Upper lobe of left lung (tissue), 6 donors: ENCODE measurements around the gene ZNF70. TPM values are rescaled to one million over a fixed set of nuclear protein-coding genes. Genes with fewer than 3 reads are reported as not detected.

Experiments used
- ATAC-seq, 2 donors: fragments of 200-7000 bp; cut with Tn5 transposase; one replicate each; pipeline ENCODE4 v1.9.1; 2022; ENCODE audit warnings: mild to moderate bottlenecking in 2 of 2, moderate library complexity in 2 of 2; ENCODE audit not compliant: low FRiP score in 2 of 2
- DNase-seq, 2 donors: peaks; one replicate each; pipeline ENCODE4 v3.0.0-alpha.2; 2019 to 2020
- H3K27ac ChIP-seq, 4 donors: fragments of 200-600 bp; sonication (generic); one replicate each; pipeline ENCODE4 v1.5.1; 2016 to 2019
- H3K27me3 ChIP-seq, 4 donors: fragments of 200-600 bp; sonication (generic); one replicate each; pipeline ENCODE4 v1.5.1; 2017 to 2019
- H3K36me3 ChIP-seq, 4 donors: fragments of 200-600 bp; sonication (generic); one replicate each; pipeline ENCODE4 v1.5.1; 2016 to 2019
- H3K4me1 ChIP-seq, 4 donors: fragments of 200-600 bp; sonication (generic); one replicate each; pipeline ENCODE4 v1.5.1; 2018 to 2019
- H3K4me3 ChIP-seq, 4 donors: fragments of 200-600 bp; sonication (generic); one replicate each; pipeline ENCODE4 v1.5.1; 2017 to 2019; ENCODE audit warnings: mild to moderate bottlenecking in 2 of 4, moderate library complexity in 1 of 4
- H3K9me3 ChIP-seq, 4 donors: fragments of 200-600 bp; sonication (generic); one replicate each; pipeline ENCODE4 v1.5.1; 2018 to 2019
- EP300 ChIP-seq, 4 donors: sonication (generic); formaldehyde crosslinking; IDR thresholded peaks; one replicate each; pipeline ENCODE4 v1.5.1; 2017; ENCODE audit warnings: antibody characterized with exemption in 4 of 4, control low read depth in 2 of 4
- POLR2A ChIP-seq, 4 donors: fragments of 450-650 bp; IDR thresholded peaks; one replicate each; pipeline ENCODE4 v1.5.1; 2016 to 2017; ENCODE audit warnings: antibody characterized with exemption in 4 of 4, mild to moderate bottlenecking in 2 of 4
- POLR2AphosphoS5 ChIP-seq, 2 donors: sonication (generic); formaldehyde crosslinking; IDR thresholded peaks; one replicate each; pipeline ENCODE4 v1.5.1; 2017; ENCODE audit warnings: antibody characterized with exemption in 2 of 2
- WGBS, 2 donors: methylation state at CpG; one replicate each; pipeline ENCODE4 v1.1.5; 2017 to 2018; 5-methylcytosine and 5-hydroxymethylcytosine counted together
- total RNA-seq, 6 donors: library from RNA; depleted of rRNA in 4 of 6; stranded (reverse); fragments of >200 nt in 4 of 6; gene quantifications; one replicate each; pipeline versions ENCODE4 v1.1.0 to v1.2.1, GENCODE V29; 2016 to 2021
- TF ChIP-seq, protein P1 (sequence below), 6 experiments: fragments of 450-650 bp in 4 of 6; fragments of 200-600 bp in 2 of 6; sonication (generic) in 2 of 6; IDR thresholded peaks; one replicate each; pipeline ENCODE4 v1.5.1; 2016 to 2019; ENCODE audit warnings: antibody characterized with exemption in 6 of 6
- donor health status: DM: no; HTN: no; CAD: no; lungs with moderate emphysema.
- donor health status: DM: no; HTN: yes; CAD: no; lungs with severe emphysema.

ZNF70 gene
- total RNA-seq, 6 donors from 2014 or later, result 3.0 to 9.4 (median 5.4) TPM

GRCh38 chr22:23783265-23784150 is 32.6 kb upstream of the ZNF70 start:
- ATAC-seq (no peak), DNase-seq (no peak)
- H3K27me3 ChIP-seq, result no peaks in the 10 kb centered on the region
- WGBS, 2 donors, result 85 to 93% methylated on average over 8 to 15 of the region's 15 CpGs
- no peaks in the 10 kb centered on the region for H3K36me3 ChIP-seq
- no peaks in the 10 kb centered on the region for H3K9me3 ChIP-seq
- TF ChIP-seq, protein P1, sequence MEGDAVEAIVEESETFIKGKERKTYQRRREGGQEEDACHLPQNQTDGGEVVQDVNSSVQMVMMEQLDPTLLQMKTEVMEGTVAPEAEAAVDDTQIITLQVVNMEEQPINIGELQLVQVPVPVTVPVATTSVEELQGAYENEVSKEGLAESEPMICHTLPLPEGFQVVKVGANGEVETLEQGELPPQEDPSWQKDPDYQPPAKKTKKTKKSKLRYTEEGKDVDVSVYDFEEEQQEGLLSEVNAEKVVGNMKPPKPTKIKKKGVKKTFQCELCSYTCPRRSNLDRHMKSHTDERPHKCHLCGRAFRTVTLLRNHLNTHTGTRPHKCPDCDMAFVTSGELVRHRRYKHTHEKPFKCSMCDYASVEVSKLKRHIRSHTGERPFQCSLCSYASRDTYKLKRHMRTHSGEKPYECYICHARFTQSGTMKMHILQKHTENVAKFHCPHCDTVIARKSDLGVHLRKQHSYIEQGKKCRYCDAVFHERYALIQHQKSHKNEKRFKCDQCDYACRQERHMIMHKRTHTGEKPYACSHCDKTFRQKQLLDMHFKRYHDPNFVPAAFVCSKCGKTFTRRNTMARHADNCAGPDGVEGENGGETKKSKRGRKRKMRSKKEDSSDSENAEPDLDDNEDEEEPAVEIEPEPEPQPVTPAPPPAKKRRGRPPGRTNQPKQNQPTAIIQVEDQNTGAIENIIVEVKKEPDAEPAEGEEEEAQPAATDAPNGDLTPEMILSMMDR (IDR thresholded peaks at IDR 0.05), result no peak
- no peak for TF ChIP-seq POLR2AphosphoS5 (IDR thresholded peaks at IDR 0.05)
- no peak for TF ChIP-seq POLR2A (IDR thresholded peaks at IDR 0.05)
- TF ChIP-seq EP300 (IDR thresholded peaks at IDR 0.05), result no peak
- H3K27ac ChIP-seq, result no peak overlapping the region
- H3K4me3 ChIP-seq, result no peak overlapping the region
- H3K4me1 ChIP-seq, result peaks cover 16 to 20% (median 18%) of the 10 kb centered on the region in 4 donors

DNA sequence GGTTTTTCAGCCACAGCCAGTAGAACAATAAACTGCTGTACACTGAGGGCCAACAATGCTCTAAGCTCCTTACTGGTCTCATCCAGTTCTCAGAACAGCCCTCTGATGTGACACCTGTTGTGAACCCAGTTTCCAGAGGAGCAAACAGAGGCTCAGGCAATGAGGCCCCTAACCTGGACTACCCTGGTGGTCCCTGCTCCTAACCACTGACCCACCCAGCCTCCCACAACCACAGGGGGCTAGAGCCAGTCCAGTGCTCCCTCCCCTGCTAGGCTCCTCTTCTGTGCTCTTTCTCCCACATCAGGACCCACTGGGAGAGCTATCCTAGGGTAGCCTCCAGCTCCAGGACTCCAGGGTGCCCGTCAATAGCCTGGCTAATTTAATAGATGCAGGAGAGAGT is 31.8 kb upstream of the ZNF70 start:
- ATAC-seq (no peak), DNase-seq (no peak)
- Histone ChIP-seq H3K9me3 (no peaks in the 10 kb centered on the region), H3K4me1 (peaks cover 8 to 12% (median 10%) of the 10 kb centered on the region in 4 donors), H3K27ac (no peak overlapping the region), H3K27me3 (no peaks in the 10 kb centered on the region), H3K36me3 (no peaks in the 10 kb centered on the region), H3K4me3 (no peak overlapping the region)
- TF ChIP-seq POLR2A (IDR thresholded peaks at IDR 0.05) (no peak), EP300 (IDR thresholded peaks at IDR 0.05) (no peak), POLR2AphosphoS5 (IDR thresholded peaks at IDR 0.05) (no peak)
- TF ChIP-seq, protein P1 (IDR thresholded peaks at IDR 0.05), result no peak
- 85% methylated on average over 1 of the region's 1 CpG; no CpG with 5 or more reads in 1 of the 2 donors for WGBS, 2 donors

DNA sequence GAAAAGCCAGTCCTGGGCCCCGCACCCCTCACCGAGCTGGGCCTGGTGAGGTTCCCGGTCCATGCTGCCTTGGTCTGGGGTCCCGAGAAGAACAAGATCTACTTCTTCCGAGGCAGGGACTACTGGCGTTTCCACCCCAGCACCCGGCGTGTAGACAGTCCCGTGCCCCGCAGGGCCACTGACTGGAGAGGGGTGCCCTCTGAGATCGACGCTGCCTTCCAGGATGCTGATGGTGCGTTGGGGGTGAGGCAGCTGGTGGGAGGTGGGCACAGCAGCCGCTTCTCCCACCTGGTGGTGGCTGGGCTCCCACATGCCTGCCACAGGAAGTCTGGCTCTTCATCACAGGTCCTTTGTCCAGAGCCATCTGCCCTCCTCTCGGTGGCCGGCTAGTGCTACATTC is 31.3 kb upstream of the ZNF70 start:
- Histone ChIP-seq H3K27me3 (no peaks in the 10 kb centered on the region), H3K4me3 (no peak overlapping the region), H3K4me1 (peaks cover 6 to 8% (median 7%) of the 10 kb centered on the region in 4 donors), H3K9me3 (no peaks in the 10 kb centered on the region), H3K27ac (no peak overlapping the region), H3K36me3 (no peaks in the 10 kb centered on the region)
- 93% methylated on average over 16 of the region's 16 CpGs; no CpG with 5 or more reads in 1 of the 2 donors for WGBS, 2 donors
- DNase-seq, result no peak
- no peak for ATAC-seq
- no peak for TF ChIP-seq POLR2AphosphoS5 (IDR thresholded peaks at IDR 0.05)
- TF ChIP-seq, protein P1 (IDR thresholded peaks at IDR 0.05), result no peak
- no peak for TF ChIP-seq POLR2A (IDR thresholded peaks at IDR 0.05)
- no peak for TF ChIP-seq EP300 (IDR thresholded peaks at IDR 0.05)

- Histone ChIP-seq H3K9me3 (no peaks in the 10 kb centered on the region), H3K4me3 (no peak overlapping the region), H3K36me3 (no peaks in the 10 kb centered on the region), H3K4me1 (peaks cover 6 to 7% (median 7%) of the 10 kb centered on the region in 4 donors), H3K27me3 (no peaks in the 10 kb centered on the region), H3K27ac (no peak overlapping the region)
- peak in 1 of 2 donors; percentile 83 for ATAC-seq
- WGBS, 2 donors, result 80 to 89% methylated on average over 2 to 14 of the region's 14 CpGs
- TF ChIP-seq POLR2AphosphoS5 (IDR thresholded peaks at IDR 0.05) (no peak), POLR2A (IDR thresholded peaks at IDR 0.05) (no peak), EP300 (IDR thresholded peaks at IDR 0.05) (no peak)
- TF ChIP-seq, protein P1 (IDR thresholded peaks at IDR 0.05), result no peak
- DNase-seq, result no peak
These were observed 30.7 kb upstream of the ZNF70 start for GRCh38 chr22:23781511-23782183.
